H1 (cell line): ENCODE results near the gene ZBTB16. TPM values are rescaled to one million over a fixed set of nuclear protein-coding genes. Genes with fewer than 3 reads are reported as not detected.

ENCODE experiments used
- CTCF ChIA-PET: fragments of 300-600 bp; sonication (Branson Sonifier 250); formaldehyde crosslinking; loops from one replicate; lab custom pipeline; 2021; ENCODE audit not compliant: partially characterized antibody; lab: Charles Lee
- POLR2A ChIA-PET: fragments of 300-600 bp; sonication (Branson Sonifier 250); formaldehyde crosslinking; loops from one replicate; lab custom pipeline; 2021; ENCODE audit warnings: inconsistent platforms; ENCODE audit not compliant: partially characterized antibody; lab: Charles Lee
- DNase-seq, 2 experiments: peaks; one replicate each; pipeline versions ENCODE4 v3.0.0 to v3.0.0-alpha.2; 2010 to 2022; ENCODE audit warnings: low spot score in 2 of 2, low read depth in 1 of 2, mixed read lengths in 1 of 2
- FAIRE-seq: peaks from 2 replicates; lab custom pipeline; 2011; peaks lifted over from hg19 to GRCh38; lab: Jason Lieb, UNC
- H2AFZ ChIP-seq: 2 replicates; pipeline ENCODE4 v1.8.1; 2012; ENCODE audit warnings: low read length, inconsistent platforms
- H2AK5ac ChIP-seq: 2 replicates; pipeline ENCODE4 v1.6.1; 2013; ENCODE audit warnings: low read depth, low read length
- H2BK120ac ChIP-seq: replicated peaks from 2 replicates; pipeline ENCODE3; 2013; ENCODE audit warnings: low read depth, low read length, inconsistent platforms
- H2BK12ac ChIP-seq: 2 replicates; pipeline ENCODE4 v1.6.1; 2013; ENCODE audit warnings: low read depth, low read length
- H2BK15ac ChIP-seq: 2 replicates; pipeline ENCODE4 v1.6.1; 2013; ENCODE audit warnings: low read length
- H2BK20ac ChIP-seq: 2 replicates; pipeline ENCODE4 v1.6.1; 2013; ENCODE audit warnings: low read length
- H2BK5ac ChIP-seq: 2 replicates; pipeline ENCODE4 v1.6.1; 2013; ENCODE audit warnings: low read depth, low read length
- H3K14ac ChIP-seq: 2 replicates; pipeline ENCODE4 v1.6.1; 2013; ENCODE audit warnings: inconsistent platforms; ENCODE audit not compliant: insufficient read length
- H3K18ac ChIP-seq: 2 replicates; pipeline ENCODE4 v1.6.1; 2013; ENCODE audit warnings: low read length; ENCODE audit errors: extremely low read depth
- H3K23ac ChIP-seq: 2 replicates; pipeline ENCODE4 v1.6.1; 2013; ENCODE audit warnings: inconsistent platforms; ENCODE audit not compliant: insufficient read length
- H3K23me2 ChIP-seq: 2 replicates; pipeline ENCODE4 v1.6.1; 2013; ENCODE audit warnings: low read depth, low read length
- H3K27ac ChIP-seq: 2 replicates; pipeline ENCODE4 v1.6.1; 2011; ENCODE audit warnings: low read depth, low read length, inconsistent platforms
- H3K27me3 ChIP-seq, 4 experiments: replicated peaks in 1 of 4; 1 replicate in 1 of 4; 2 replicates in 3 of 4; pipeline versions ENCODE4 v1.6.1 to v1.8.1; 2011 to 2013; ENCODE audit warnings: low read length in 3 of 4, mild to moderate bottlenecking in 3 of 4, inconsistent platforms in 2 of 4, mixed read lengths in 2 of 4, moderate library complexity in 1 of 4; ENCODE audit not compliant: control insufficient read depth in 3 of 4, insufficient read depth in 3 of 4; ENCODE audit errors: extremely low read depth in 1 of 4
- H3K36me3 ChIP-seq, 4 experiments: 2 replicates each; pipeline versions ENCODE4 v1.6.1 to v1.8.1; 2011 to 2013; ENCODE audit warnings: mild to moderate bottlenecking in 4 of 4, low read length in 3 of 4, moderate library complexity in 2 of 4, control low read depth in 1 of 4, inconsistent platforms in 1 of 4; ENCODE audit not compliant: insufficient read depth in 4 of 4, control insufficient read depth in 2 of 4
- H3K4ac ChIP-seq: replicated peaks from 2 replicates; pipeline ENCODE3; 2013; ENCODE audit warnings: low read length, low read depth, mixed read lengths, inconsistent platforms; ENCODE audit not compliant: insufficient read length
- H3K4me1 ChIP-seq, 4 experiments: replicated peaks in 1 of 4; 1 replicate in 1 of 4; 2 replicates in 3 of 4; pipeline versions ENCODE4 v1.6.1 to v1.8.1; 2011 to 2013; ENCODE audit warnings: low read length in 3 of 4, inconsistent platforms in 2 of 4, mixed read lengths in 1 of 4; ENCODE audit not compliant: insufficient read depth in 4 of 4, control insufficient read depth in 3 of 4
- H3K4me2 ChIP-seq, 2 experiments: 2 replicates each; pipeline versions ENCODE4 v1.6.1 to v1.8.1; 2011 to 2013; ENCODE audit warnings: low read depth in 2 of 2, low read length in 2 of 2, control low read depth in 1 of 2, inconsistent platforms in 1 of 2, mild to moderate bottlenecking in 1 of 2; ENCODE audit not compliant: insufficient read depth in 1 of 2
- H3K4me3 ChIP-seq, 4 experiments: fragments of 200-600, 300-600 bp in 1 of 4; sonication (generic), shearing (Covaris generic), sonication (Bioruptor Twin) in 1 of 4; 2 replicates each; pipeline versions ENCODE4 v1.5.1 to v1.8.1; 2011 to 2016; ENCODE audit warnings: low read length in 4 of 4, low read depth in 3 of 4, control low read depth in 2 of 4, inconsistent platforms in 2 of 4, mild to moderate bottlenecking in 2 of 4, mixed read lengths in 1 of 4, moderate library complexity in 1 of 4; ENCODE audit not compliant: insufficient read depth in 2 of 4; ENCODE audit errors: extremely low read depth in 1 of 4
- H3K56ac ChIP-seq: replicated peaks from 2 replicates; pipeline ENCODE3; 2013; ENCODE audit warnings: low read depth, mild to moderate bottlenecking, mixed read lengths, low read length, inconsistent platforms; ENCODE audit not compliant: insufficient read length
- H3K79me1 ChIP-seq: 2 replicates; pipeline ENCODE4 v1.6.1; 2013; ENCODE audit warnings: low read depth, low read length, control low read depth
- H3K79me2 ChIP-seq, 2 experiments: 2 replicates each; pipeline versions ENCODE4 v1.6.1 to v1.8.1; 2012 to 2013; ENCODE audit warnings: low read length in 2 of 2, mild to moderate bottlenecking in 2 of 2, inconsistent platforms in 1 of 2; ENCODE audit not compliant: insufficient read depth in 2 of 2, control insufficient read depth in 1 of 2
- H3K9ac ChIP-seq, 4 experiments: replicated peaks in 1 of 4; 1 replicate in 1 of 4; 2 replicates in 3 of 4; pipeline versions ENCODE4 v1.6.1 to v1.8.1; 2011 to 2013; ENCODE audit warnings: low read depth in 3 of 4, low read length in 3 of 4, control low read depth in 2 of 4, mild to moderate bottlenecking in 2 of 4, moderate library complexity in 2 of 4, inconsistent platforms in 1 of 4; ENCODE audit errors: extremely low read depth in 1 of 4
- H3K9me3 ChIP-seq, 2 experiments: 2 replicates each; pipeline versions ENCODE4 v1.6.1 to v1.8.1; 2012 to 2013; ENCODE audit warnings: mild to moderate bottlenecking in 2 of 2, moderate library complexity in 2 of 2, control low read depth in 1 of 2, inconsistent platforms in 1 of 2, low read depth in 1 of 2, low read length in 1 of 2, mixed read lengths in 1 of 2; ENCODE audit not compliant: insufficient read depth in 2 of 2
- H4K20me1 ChIP-seq, 2 experiments: replicated peaks in 1 of 2; 2 replicates each; pipeline versions ENCODE3 to v1.8.1; 2011 to 2013; ENCODE audit warnings: inconsistent platforms in 2 of 2, low read length in 2 of 2, mild to moderate bottlenecking in 1 of 2; ENCODE audit not compliant: insufficient read depth in 2 of 2, control insufficient read depth in 1 of 2
- H4K5ac ChIP-seq: 2 replicates; pipeline ENCODE4 v1.6.1; 2013; ENCODE audit warnings: low read length, low read depth, mixed read lengths, inconsistent platforms; ENCODE audit not compliant: insufficient read length
- H4K8ac ChIP-seq: 2 replicates; pipeline ENCODE4 v1.8.0; 2013; ENCODE audit warnings: mild to moderate bottlenecking, moderate library complexity, low read length, inconsistent platforms; ENCODE audit not compliant: insufficient read depth; ENCODE audit errors: extremely low read depth
- H4K91ac ChIP-seq: replicated peaks from 2 replicates; pipeline ENCODE3; 2013; ENCODE audit warnings: low read length, mixed read lengths, inconsistent platforms; ENCODE audit not compliant: insufficient read length
- ASH2L ChIP-seq: fragments of 200-600, 300-600 bp; sonication (generic); IDR thresholded peaks from one replicate; pipeline ENCODE4 v1.7.1; 2017; ENCODE audit warnings: low read length
- BRCA1 ChIP-seq: IDR thresholded peaks from 2 replicates; pipeline ENCODE4 v1.6.1; 2012; ENCODE audit warnings: low read depth, low read length, improper control_type of control experiment
- CEBPB ChIP-seq: IDR thresholded peaks from 2 replicates; pipeline ENCODE4 v1.6.1; 2012; ENCODE audit warnings: low read depth, low read length
- CHD1 ChIP-seq: IDR thresholded peaks from 2 replicates; pipeline ENCODE4 v1.6.1; 2012; ENCODE audit warnings: low read depth, low read length, improper control_type of control experiment
- KDM4A ChIP-seq: IDR thresholded peaks from one replicate; pipeline ENCODE4 v1.7.1; 2012; ENCODE audit warnings: low read depth, mild to moderate bottlenecking, moderate library complexity, low read length, inconsistent platforms; ENCODE audit not compliant: severe bottlenecking
- NRF1 ChIP-seq: IDR thresholded peaks from 2 replicates; pipeline ENCODE4 v1.6.1; 2011; ENCODE audit warnings: mild to moderate bottlenecking, low read depth, low read length, improper control_type of control experiment
- RAD21 ChIP-seq, 2 experiments: IDR thresholded peaks in 1 of 2; conservative IDR thresholded peaks in 1 of 2; 2 replicates each; pipeline ENCODE4 v1.6.1; 2011; ENCODE audit warnings: low read depth in 2 of 2, low read length in 2 of 2, improper control_type of control experiment in 1 of 2, inconsistent platforms in 1 of 2, mild to moderate bottlenecking in 1 of 2, moderate library complexity in 1 of 2
- SRF ChIP-seq: IDR thresholded peaks from 2 replicates; pipeline ENCODE4 v1.6.1; 2011; ENCODE audit warnings: mild to moderate bottlenecking, low read depth, low read length, moderate library complexity
- TCF12 ChIP-seq: IDR thresholded peaks from 2 replicates; pipeline ENCODE4 v1.6.1; 2011; ENCODE audit warnings: low read depth, mild to moderate bottlenecking, low read length
- WGBS, 2 experiments: shearing (Covaris generic) in 1 of 2; methylation state at CpG; one replicate each; pipeline versions ENCODE4 v1.1.6 to v1.1.7; 2013 to 2015; ENCODE audit warnings: low lambda C conversion rate in 2 of 2, mixed read lengths in 2 of 2, inconsistent platforms in 1 of 2, low coverage in 1 of 2, missing lambda C conversion rate in 1 of 2; ENCODE audit not compliant: insufficient replicate concordance in 2 of 2, insufficient coverage in 1 of 2, insufficient read length in 1 of 2; ENCODE audit errors: extremely low coverage in 1 of 2, missing lambda C conversion rate in 1 of 2; 5-methylcytosine and 5-hydroxymethylcytosine counted together
- polyA plus RNA-seq, 7 experiments: library from polyadenylated mRNA; depleted of rRNA in 3 of 7; stranded (reverse) in 5 of 7; unstranded in 2 of 7; fragments of >200 nt in 5 of 7; fragments of 200-250 nt in 2 of 7; gene quantifications; 1 replicate in 5 of 7; 2 replicates in 1 of 7; 4 replicates in 1 of 7; pipeline versions ENCODE4 v1.2.1 to v1.2.3, GENCODE V29; 2011 to 2013; ENCODE audit warnings: missing spikeins in 2 of 7, mixed read lengths in 2 of 7
- total RNA-seq: library from RNA; stranded (reverse); fragmentation: NEBNext Ultra II Directional; extraction: Animal tissue kit (Norgen Biotek cat#: 25700); gene quantifications from 2 replicates; pipeline ENCODE4 v1.2.1, GENCODE V29; 2021
- TF ChIP-seq, protein P1 (sequence below): IDR thresholded peaks from 2 replicates; pipeline ENCODE4 v1.6.1; 2011; ENCODE audit warnings: low read length, improper control_type of control experiment

ZBTB16 gene
- total and polyA plus RNA-seq, 2 of the 8 experiments (the other 6 are each of a cell fraction or from before 2014, with no cell fraction given): 0.12 to 0.61 TPM

DNA sequence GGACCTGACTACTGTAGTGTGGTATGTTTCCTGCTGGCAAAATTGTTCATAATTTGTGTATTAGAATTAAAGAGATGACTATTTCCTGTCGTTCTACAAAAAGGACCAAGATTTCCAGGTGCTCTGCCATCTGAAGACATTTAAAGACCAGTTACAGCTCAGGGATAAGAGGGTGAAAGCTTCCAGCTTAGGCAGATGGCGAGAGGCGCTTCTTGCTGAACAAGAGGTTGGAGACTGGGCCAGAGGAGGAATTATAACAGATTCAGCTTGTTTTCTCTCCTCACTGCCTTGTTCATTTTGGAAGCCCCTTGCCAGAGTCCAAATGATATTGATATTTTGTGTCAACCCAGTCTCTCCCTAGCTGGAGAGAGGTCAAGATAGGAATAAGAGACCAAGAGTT is 213.6 kb downstream of the ZBTB16 start:
- CTCF ChIA-PET: interaction anchor here (12.4 kb wide), 1 partner anchor 11 kb away, joined by 123 read pairs; no protein-coding TSS in a partner anchor
- no peak overlapping the region for H2BK5ac ChIP-seq
- no peak overlapping the region for H2AFZ ChIP-seq
- no peak for FAIRE-seq
- 88% methylated on average over 3 of the region's 3 CpGs; no CpG with 5 or more reads in 1 of the 2 experiments for WGBS, 2 experiments
- H2AK5ac ChIP-seq: no peak overlapping the region
- H3K79me1 ChIP-seq: no peaks in the 10 kb centered on the region
- H3K4me2 ChIP-seq: no peak overlapping the region
- H2BK20ac ChIP-seq: no peak overlapping the region
- TF ChIP-seq SRF: no peak
- no peak for TF ChIP-seq KDM4A
- TF ChIP-seq CEBPB: no peak
- TF ChIP-seq, protein P1, sequence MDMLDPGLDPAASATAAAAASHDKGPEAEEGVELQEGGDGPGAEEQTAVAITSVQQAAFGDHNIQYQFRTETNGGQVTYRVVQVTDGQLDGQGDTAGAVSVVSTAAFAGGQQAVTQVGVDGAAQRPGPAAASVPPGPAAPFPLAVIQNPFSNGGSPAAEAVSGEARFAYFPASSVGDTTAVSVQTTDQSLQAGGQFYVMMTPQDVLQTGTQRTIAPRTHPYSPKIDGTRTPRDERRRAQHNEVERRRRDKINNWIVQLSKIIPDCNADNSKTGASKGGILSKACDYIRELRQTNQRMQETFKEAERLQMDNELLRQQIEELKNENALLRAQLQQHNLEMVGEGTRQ: no peak
- no peak for TF ChIP-seq ASH2L
- TF ChIP-seq BRCA1: no peak
- TF ChIP-seq CHD1: no peak
- no peak for TF ChIP-seq RAD21 (IDR thresholded peaks at IDR 0.05 in 1 of 2, conservative IDR thresholded peaks at IDR 0.05 in 1 of 2; ENCODE audit: low read depth in 2 of 2, low read length in 2 of 2)
- TF ChIP-seq TCF12: no peak
- no peak for TF ChIP-seq NRF1
- TF ChIP-seq, all 59 proteins: peak for 0
- Histone ChIP-seq H3K14ac (no peak overlapping the region), H3K27me3 (peaks cover 0 to 1% (median 0%) of the 10 kb centered on the region in 4 experiments; a peak in 1 of 7 replicates), H4K5ac (no peak overlapping the region), H3K9me3 (no peaks in the 10 kb centered on the region), H3K36me3 (no peaks in the 10 kb centered on the region), H4K8ac (no peak overlapping the region), H4K91ac (no peak overlapping the region), H3K56ac (no peak overlapping the region), H3K23ac (no peak overlapping the region), H3K27ac (no peak overlapping the region), H2BK120ac (no peak overlapping the region), H3K4ac (no peak overlapping the region), H3K23me2 (no peaks in the 10 kb centered on the region), H2BK15ac (no peak overlapping the region), H3K79me2 (no peaks in the 10 kb centered on the region), H4K20me1 (no peaks in the 10 kb centered on the region), H2BK12ac (no peak overlapping the region), H3K4me1 (no peaks in the 10 kb centered on the region), H3K4me3 (no peak overlapping the region), H3K18ac (no peak overlapping the region), H3K9ac (no peak overlapping the region)
- DNase-seq: no peak
- POLR2A ChIA-PET: no interaction called here
